Urinary bladder (tissue), 4 donors: Measurements from ENCODE around the gene INTS7. TPM values are rescaled to one million over a fixed set of nuclear protein-coding genes. Genes with fewer than 3 reads are reported as not detected.
"Not testable (repeated sequence)": the region's sequence is repeated elsewhere in the genome, so short reads cannot be mapped to it uniquely, and the experiment has no call there.

Source experiments
- DNase-seq: peaks from one replicate; pipeline ENCODE4 v3.0.0-alpha.2; 2015; ENCODE audit errors: extremely low spot score
- H3K27ac ChIP-seq: one replicate; pipeline ENCODE4 v1.5.1; 2013; ENCODE audit warnings: low read depth, mild to moderate bottlenecking, moderate library complexity
- H3K36me3 ChIP-seq: one replicate; pipeline ENCODE4 v1.6.1; 2013; ENCODE audit warnings: mild to moderate bottlenecking, moderate library complexity; ENCODE audit not compliant: insufficient read depth
- H3K4me1 ChIP-seq: one replicate; pipeline ENCODE4 v1.6.1; 2013; ENCODE audit warnings: mild to moderate bottlenecking, moderate library complexity; ENCODE audit not compliant: insufficient read depth
- H3K4me3 ChIP-seq: one replicate; pipeline ENCODE4 v1.5.1; 2013; ENCODE audit warnings: low read depth, low read length
- WGBS: extraction: QIAGEN DNeasy Blood & Tissue Kit; methylation state at CpG from one replicate; pipeline ENCODE4 v1.1.7; 2013; 5-methylcytosine and 5-hydroxymethylcytosine counted together
- polyA plus RNA-seq: library from polyadenylated mRNA; stranded (reverse); fragments of 200-250 nt; gene quantifications from one replicate; pipeline ENCODE4 v1.2.3, GENCODE V29; 2013
- total RNA-seq: library from RNA; depleted of rRNA; stranded (reverse); fragments of >200 nt; gene quantifications from one replicate; pipeline ENCODE4 v1.2.3, GENCODE V29; 2014
- donor health status: healthy with polysubstance abuse.
- donor health status: healthy.

The INTS7 gene
- total and polyA plus RNA-seq, 2 donors: 5.2 to 24.3 TPM

GRCh38 chr1:212021563-212021962 is 13.8 kb downstream of the INTS7 start:
- Histone ChIP-seq H3K4me1 (no peaks in the 10 kb centered on the region), H3K36me3 (no peaks in the 10 kb centered on the region), H3K27ac (no peak overlapping the region), H3K4me3 (no peak overlapping the region)
- no peak for DNase-seq
- WGBS: 94% methylated on average over 2 of the region's 2 CpGs

- no peaks in the 10 kb centered on the region for H3K4me1 ChIP-seq
- no peaks in the 10 kb centered on the region for H3K36me3 ChIP-seq
- H3K27ac ChIP-seq: no peak overlapping the region
- H3K4me3 ChIP-seq: no peak overlapping the region
- no peak for DNase-seq
- WGBS: 76% methylated on average over 2 of the region's 2 CpGs
These were observed 14.4 kb downstream of the INTS7 start for GRCh38 chr1:212020975-212021374.

- Histone ChIP-seq H3K36me3 (no peaks in the 10 kb centered on the region), H3K27ac (no peak overlapping the region), H3K4me3 (no peak overlapping the region), H3K4me1 (no peaks in the 10 kb centered on the region)
- no peak for DNase-seq
- 90% methylated on average over 2 of the region's 2 CpGs for WGBS
These were observed 21.7 kb downstream of the INTS7 start for GRCh38 chr1:212013672-212014071.

- no peak overlapping the region for H3K27ac ChIP-seq
- H3K4me3 ChIP-seq: no peak overlapping the region
- DNase-seq: no peak
- H3K36me3 ChIP-seq: peaks cover 2% of the 10 kb centered on the region
- no peaks in the 10 kb centered on the region for H3K4me1 ChIP-seq
- WGBS: 58% methylated on average over 7 of the region's 7 CpGs
These were observed 23.2 kb downstream of the INTS7 start for GRCh38 chr1:212012034-212012740.

GRCh38 chr1:212010004-212010403 is 25.4 kb downstream of the INTS7 start:
- no peak for DNase-seq
- peaks cover 2% of the 10 kb centered on the region for H3K36me3 ChIP-seq
- no peak overlapping the region for H3K27ac ChIP-seq
- H3K4me1 ChIP-seq: no peaks in the 10 kb centered on the region
- 72% methylated on average over 3 of the region's 3 CpGs for WGBS
- H3K4me3 ChIP-seq: no peak overlapping the region

- WGBS: 96% methylated on average over 1 of the region's 1 CpG
- H3K36me3 ChIP-seq: peaks cover 2% of the 10 kb centered on the region
These were observed 25.8 kb downstream of the INTS7 start for GRCh38 chr1:212009561-212009960.

GRCh38 chr1:212007886-212008285 is 27.5 kb downstream of the INTS7 start:
- WGBS: 86% methylated on average over 9 of the region's 9 CpGs
- H3K4me3 ChIP-seq: no peak overlapping the region

More at GRCh38 chr1:212009561-212009960, 25.8 kb downstream of the INTS7 start:
- Histone ChIP-seq H3K4me1 (no peaks in the 10 kb centered on the region), H3K4me3 (no peak overlapping the region), H3K27ac (no peak overlapping the region)
- DNase-seq: no peak

GRCh38 chr1:212007178-212007577 is 28.2 kb downstream of the INTS7 start:
- Histone ChIP-seq H3K4me3 (no peak overlapping the region), H3K36me3 (peaks cover 2% of the 10 kb centered on the region), H3K4me1 (no peaks in the 10 kb centered on the region), H3K27ac (no peak overlapping the region)
- no peak for DNase-seq
- 96% methylated on average over 4 of the region's 4 CpGs for WGBS

More at GRCh38 chr1:212007886-212008285, 27.5 kb downstream of the INTS7 start:
- Histone ChIP-seq H3K27ac (no peak overlapping the region), H3K4me1 (no peaks in the 10 kb centered on the region), H3K36me3 (peaks cover 2% of the 10 kb centered on the region)
- DNase-seq: no peak

- 90% methylated on average over 7 of the region's 7 CpGs for WGBS
- H3K4me1 ChIP-seq: no peaks in the 10 kb centered on the region
- DNase-seq: no peak
- no peak overlapping the region for H3K27ac ChIP-seq
- peaks cover 2% of the 10 kb centered on the region for H3K36me3 ChIP-seq
- no peak overlapping the region for H3K4me3 ChIP-seq
These were observed 30.3 kb downstream of the INTS7 start for GRCh38 chr1:212004895-212005608.

- no peaks in the 10 kb centered on the region for H3K4me1 ChIP-seq
- no peaks in the 10 kb centered on the region for H3K36me3 ChIP-seq
- whole genome bisulfite sequencing: 77% methylated on average over 3 of the region's 3 CpGs
- DNase-seq: no peak
- no peak overlapping the region for H3K4me3 ChIP-seq
- no peak overlapping the region for H3K27ac ChIP-seq
These were observed 32.8 kb downstream of the INTS7 start for GRCh38 chr1:212002536-212002935.

- 98% methylated on average over 4 of the region's 4 CpGs for WGBS
- H3K4me1 ChIP-seq, H3K27ac ChIP-seq, H3K4me3 ChIP-seq, H3K36me3 ChIP-seq, DNase-seq: not testable (repeated sequence)
These were observed 37.9 kb downstream of the INTS7 start for GRCh38 chr1:211997426-211997825.

- no peak overlapping the region for H3K4me3 ChIP-seq
- H3K27ac ChIP-seq: no peak overlapping the region
- H3K4me1 ChIP-seq: no peaks in the 10 kb centered on the region
- DNase-seq: no peak
- H3K36me3 ChIP-seq: peaks cover under 1% of the 10 kb centered on the region
These were observed 43.7 kb downstream of the INTS7 start for GRCh38 chr1:211991695-211992094.

GRCh38 chr1:211986628-211987254 is 48.6 kb downstream of the INTS7 start:
- Histone ChIP-seq H3K36me3 (no peaks in the 10 kb centered on the region), H3K4me1 (no peaks in the 10 kb centered on the region), H3K4me3 (no peak overlapping the region), H3K27ac (no peak overlapping the region)
- no peak for DNase-seq
- WGBS: 95% methylated on average over 7 of the region's 7 CpGs
